HCT116 (cell line): ENCODE results near the gene ATP5F1E. TPM values are rescaled to one million over a fixed set of nuclear protein-coding genes. Genes with fewer than 3 reads are reported as not detected.

Experiments
- ATAC-seq: fragments of 200-7000 bp; cut with Tn5 transposase; 2 replicates; pipeline ENCODE4 v1.9.1; 2020; ENCODE audit warnings: mild to moderate bottlenecking, moderate library complexity
- BruUV-seq: library from RNA; stranded (reverse); fragments of 400-500 nt; replicated peaks from 2 replicates; lab custom pipeline; 2021; lab: Mats Ljungman, UMichigan
- CTCF ChIA-PET: fragments of 300-600 bp; sonication (Branson Sonifier 250); formaldehyde crosslinking; loops from one replicate; lab custom pipeline; 2021; ENCODE audit warnings: antibody characterized with exemption; lab: Charles Lee
- POLR2A ChIA-PET: fragments of 300-600, 350-600 bp; sonication (Branson Sonifier 250); formaldehyde crosslinking; loops from one replicate; lab custom pipeline; 2021; ENCODE audit warnings: antibody characterized with exemption; lab: Charles Lee
- RAD21 ChIA-PET, 2 experiments: fragments of 300-600 bp; sonication (Branson Sonifier 250); formaldehyde crosslinking; loops; one replicate each; lab custom pipeline; 2023; ENCODE audit warnings: low total read pairs in 2 of 2; ENCODE audit not compliant: uncharacterized antibody in 2 of 2, unreplicated experiment in 2 of 2, low non-redundant PET in 1 of 2; lab: Charles Lee
- DNase-seq: peaks from one replicate; pipeline ENCODE4 v3.0.0-alpha.2; 2010; ENCODE audit warnings: low read depth, low spot score
- H2AFZ ChIP-seq: fragments of 200-600 bp; shearing (Covaris generic), sonication (generic); 2 replicates; pipeline ENCODE4 v1.6.1; 2017; ENCODE audit warnings: low read depth, mixed run types, mixed read lengths, antibody characterized with exemption, low read length; ENCODE audit not compliant: poor library complexity, severe bottlenecking
- H3K27ac ChIP-seq: 2 replicates; pipeline ENCODE4 v1.5.1; 2012; ENCODE audit warnings: low read depth, low read length
- H3K27me3 ChIP-seq: fragments of 200-600 bp; sonication (generic); 2 replicates; pipeline ENCODE4 v1.6.1; 2016; ENCODE audit warnings: mixed run types, low read length, mixed read lengths; ENCODE audit not compliant: insufficient read depth
- H3K36me3 ChIP-seq, 2 experiments: fragments of 200-500 bp in 1 of 2; fragments of 200-600 bp in 1 of 2; sonication (Bioruptor generic) in 1 of 2; sonication (generic) in 1 of 2; 2 replicates each; pipeline versions ENCODE4 v1.5.1 to v1.6.1; 2014 to 2016; ENCODE audit warnings: low read length in 2 of 2, inconsistent platforms in 1 of 2, mixed read lengths in 1 of 2, mixed run types in 1 of 2; ENCODE audit not compliant: insufficient read depth in 2 of 2, control insufficient read depth in 1 of 2
- H3K4me1 ChIP-seq, 2 experiments: fragments of 200-600 bp in 1 of 2; sonication (generic) in 1 of 2; 2 replicates each; pipeline versions ENCODE4 v1.5.1 to v1.6.1; 2012 to 2017; ENCODE audit warnings: low read length in 2 of 2, inconsistent platforms in 1 of 2, mild to moderate bottlenecking in 1 of 2, mixed read lengths in 1 of 2, mixed run types in 1 of 2, moderate library complexity in 1 of 2; ENCODE audit not compliant: insufficient read depth in 2 of 2, control insufficient read depth in 1 of 2
- H3K4me2 ChIP-seq: fragments of 200-600 bp; sonication (generic); 2 replicates; pipeline ENCODE4 v1.6.1; 2017; ENCODE audit warnings: mixed run types, low read length, mixed read lengths
- H3K4me3 ChIP-seq, 2 experiments: fragments of 200-600 bp in 1 of 2; sonication (generic) in 1 of 2; replicated peaks in 1 of 2; 2 replicates each; pipeline ENCODE4 v1.5.1; 2011 to 2016; ENCODE audit warnings: low read length in 2 of 2, control low read depth in 1 of 2, low read depth in 1 of 2, mild to moderate bottlenecking in 1 of 2, mixed read lengths in 1 of 2, mixed run types in 1 of 2
- H3K79me2 ChIP-seq: fragments of 200-600 bp; sonication (generic); 2 replicates; pipeline ENCODE4 v1.6.1; 2017; ENCODE audit warnings: mild to moderate bottlenecking, mixed run types, low read length, moderate library complexity, mixed read lengths; ENCODE audit not compliant: insufficient read depth
- H3K9ac ChIP-seq: fragments of 200-600 bp; sonication (generic); 2 replicates; pipeline ENCODE4 v1.6.1; 2016; ENCODE audit warnings: low read length, mixed read lengths
- H3K9me2 ChIP-seq: fragments of 200-600 bp; sonication (generic), shearing (Covaris generic); 2 replicates; pipeline ENCODE4 v1.6.1; 2017; ENCODE audit warnings: mixed run types, mild to moderate bottlenecking, moderate library complexity; ENCODE audit not compliant: insufficient read depth
- H3K9me3 ChIP-seq, 2 experiments: fragments of 200-500 bp in 1 of 2; fragments of 200-600 bp in 1 of 2; sonication (Bioruptor generic) in 1 of 2; sonication (generic) in 1 of 2; 2 replicates each; pipeline ENCODE4 v1.6.1; 2014 to 2017; ENCODE audit warnings: low read length in 2 of 2, mixed read lengths in 2 of 2, inconsistent platforms in 1 of 2, low read depth in 1 of 2, mild to moderate bottlenecking in 1 of 2, mixed run types in 1 of 2, moderate library complexity in 1 of 2; ENCODE audit not compliant: control insufficient read depth in 1 of 2, insufficient read depth in 1 of 2
- H4K20me1 ChIP-seq: fragments of 200-600 bp; sonication (generic), shearing (Covaris generic); 2 replicates; pipeline ENCODE4 v1.6.1; 2017; ENCODE audit warnings: mixed run types, mild to moderate bottlenecking, moderate library complexity; ENCODE audit not compliant: insufficient read depth
- ATF3 ChIP-seq: IDR thresholded peaks from 2 replicates; pipeline ENCODE4 v1.6.1; 2012
- CBX3 ChIP-seq: IDR thresholded peaks from 2 replicates; pipeline ENCODE4 v1.6.1; 2012; ENCODE audit warnings: low read depth
- CEBPB ChIP-seq: IDR thresholded peaks from 2 replicates; pipeline ENCODE4 v1.6.1; 2012; ENCODE audit warnings: low read depth
- CTCF ChIP-seq, 3 experiments: fragments of 200-600 bp in 1 of 3; sonication (generic) in 1 of 3; IDR thresholded peaks in 2 of 3; conservative IDR thresholded peaks in 1 of 3; 2 replicates each; pipeline ENCODE4 v1.5.1; 2012 to 2017; ENCODE audit warnings: low read depth in 2 of 3, low read length in 2 of 3, antibody characterized with exemption in 1 of 3, borderline replicate concordance in 1 of 3, control low read depth in 1 of 3, mild to moderate bottlenecking in 1 of 3, mixed read lengths in 1 of 3, mixed run types in 1 of 3, moderate library complexity in 1 of 3; ENCODE audit not compliant: insufficient read depth in 1 of 3
- EGR1 ChIP-seq: IDR thresholded peaks from 2 replicates; pipeline ENCODE4 v1.6.1; 2012; ENCODE audit warnings: low read depth
- ELF1 ChIP-seq: IDR thresholded peaks from 2 replicates; pipeline ENCODE4 v1.6.1; 2012; ENCODE audit warnings: low read depth, borderline replicate concordance
- EZH2phosphoT487 ChIP-seq: fragments of 200-600 bp; IDR thresholded peaks from 2 replicates; pipeline ENCODE4 v1.6.1; 2018; ENCODE audit warnings: antibody characterized with exemption, borderline replicate concordance
- FOSL1 ChIP-seq: IDR thresholded peaks from 2 replicates; pipeline ENCODE4 v1.6.1; 2012; ENCODE audit warnings: low read depth
- MAX ChIP-seq: IDR thresholded peaks from 2 replicates; pipeline ENCODE4 v1.6.1; 2012
- POLR2AphosphoS5 ChIP-seq: IDR thresholded peaks from 2 replicates; pipeline ENCODE4 v1.6.1; 2011; ENCODE audit warnings: mild to moderate bottlenecking, low read depth, low read length, moderate library complexity
- RAD21 ChIP-seq: IDR thresholded peaks from 2 replicates; pipeline ENCODE4 v1.6.1; 2012; ENCODE audit warnings: low read depth, mild to moderate bottlenecking
- REST ChIP-seq: IDR thresholded peaks from 2 replicates; pipeline ENCODE4 v1.6.1; 2012; ENCODE audit warnings: low read depth
- SP1 ChIP-seq: IDR thresholded peaks from 2 replicates; pipeline ENCODE4 v1.6.1; 2012; ENCODE audit warnings: low read depth
- YY1 ChIP-seq: IDR thresholded peaks from 2 replicates; pipeline ENCODE4 v1.6.1; 2011; ENCODE audit warnings: low read length, low read depth, moderate library complexity, mild to moderate bottlenecking; ENCODE audit not compliant: insufficient replicate concordance; ENCODE audit errors: extremely low read depth
- ZBTB33 ChIP-seq: IDR thresholded peaks from 2 replicates; pipeline ENCODE4 v1.6.1; 2011; ENCODE audit warnings: mild to moderate bottlenecking, low read length, moderate library complexity; ENCODE audit not compliant: insufficient replicate concordance; ENCODE audit errors: extremely low read depth
- ZNF274 ChIP-seq: fragments of 200-500 bp; sonication (Bioruptor generic); IDR thresholded peaks from 2 replicates; pipeline ENCODE4 v1.6.1; 2014; ENCODE audit warnings: mild to moderate bottlenecking, low read depth, low read length, inconsistent platforms
- intact Hi-C: fragments of 100-400 bp; cut with micrococcal nuclease; formaldehyde crosslinking; loops from 2 replicates; pipeline ENCODE4 v1.10.0; 2022
- total RNA-seq: library from RNA; stranded (reverse); gene quantifications from one replicate; pipeline ENCODE4 v1.2.1, GENCODE V29; 2021; ENCODE audit not compliant: unreplicated experiment

The ATP5F1E gene
- total RNA-seq, 1 experiment from 2014 or later, result 72.8 TPM

GRCh38 chr20:59063358-59064213 is 31.5 kb upstream of the ATP5F1E start:
- Histone ChIP-seq H2AFZ (peak overlapping the region; percentile 85), H3K4me3 (peak overlapping the region; percentile 2 to 41; a peak in 3 of 4 replicates)
- peak; percentile 78 for TF ChIP-seq FOSL1
- TF ChIP-seq ATF3, result no peak
- no peak for TF ChIP-seq POLR2AphosphoS5
- no peak for TF ChIP-seq REST
- peak; percentile 10 for TF ChIP-seq YY1
- no peak for TF ChIP-seq RAD21
- no peak for TF ChIP-seq ZBTB33
- no peak for TF ChIP-seq ZNF274
- TF ChIP-seq SP1, result peak; percentile 48
- peak; percentile 39; the same call in 1 of the 2 replicates for TF ChIP-seq MAX
- 0 out of 2 replicates have a peak, but pooled peaks have one; percentile 17 for TF ChIP-seq CEBPB
- peak; percentile 95 for TF ChIP-seq EGR1
- TF ChIP-seq ELF1, result no peak
- TF ChIP-seq CBX3, result peak; percentile 61; the same call in 1 of the 2 replicates
- TF ChIP-seq EZH2phosphoT487, result no peak
- TF ChIP-seq CTCF (IDR thresholded peaks at IDR 0.05 in 2 of 3, conservative IDR thresholded peaks at IDR 0.05 in 1 of 3; ENCODE audit: borderline replicate concordance in 1 of 3, insufficient read depth in 1 of 3, low read depth in 2 of 3, low read length in 2 of 3), result no peak

More at GRCh38 chr20:59063358-59064213, 31.5 kb upstream of the ATP5F1E start:
- ATAC-seq (peak; percentile 100), DNase-seq (peak; percentile 75)
- ChIA-PET CTCF (interaction anchor here (0.8 to 1.4 kb wide), 5 partner anchors 9 to 193 kb away, joined by 3 to 4 read pairs (median 4); partner anchors contain the start of gene ATP5F1E), RAD21 (interaction anchor here in 1 of 2 experiments (0.6 kb wide), 1 partner anchor 9 kb away, joined by 3 read pairs; no protein-coding TSS in a partner anchor), POLR2A (interaction anchor here (0.9 kb wide), 1 partner anchor 31 kb away, joined by 5 read pairs; the partner anchor contains the start of gene ATP5F1E)
- no peak overlapping the region for H3K9ac ChIP-seq
- no peaks in the 10 kb centered on the region for H3K79me2 ChIP-seq
- no peak overlapping the region for H3K27ac ChIP-seq
- H3K27me3 ChIP-seq, result no peaks in the 10 kb centered on the region
- BruUV-seq, result no TSS peak
- intact Hi-C loops, result no loop called here
- no peaks in the 10 kb centered on the region for H3K36me3 ChIP-seq
- no peaks in the 10 kb centered on the region for H3K9me3 ChIP-seq
- H3K4me1 ChIP-seq, result peaks cover 8 to 19% of the 10 kb centered on the region in 2 experiments
- H3K4me2 ChIP-seq, result peak overlapping the region; percentile 72
- H3K9me2 ChIP-seq, result no peaks in the 10 kb centered on the region
- H4K20me1 ChIP-seq, result no peaks in the 10 kb centered on the region
